GM12864 (cell line): ENCODE data around the gene BCR.
"Not testable (repeated sequence)": the region's sequence is repeated elsewhere in the genome, so short reads cannot be mapped to it uniquely, and the experiment has no call there.

Experiments used
- DNase-seq: peaks from one replicate; pipeline ENCODE4 v3.0.0-alpha.2; 2011; ENCODE audit warnings: low read depth
- H3K4me3 ChIP-seq: 2 replicates; pipeline ENCODE4 v1.5.1; 2011; ENCODE audit warnings: mild to moderate bottlenecking, low read depth, low read length, control low read depth
- CTCF ChIP-seq: IDR thresholded peaks from 2 replicates; pipeline ENCODE4 v1.5.1; 2011; ENCODE audit warnings: low read depth, mild to moderate bottlenecking, moderate library complexity, low read length, control low read depth, inconsistent platforms; ENCODE audit errors: missing control alignments

The BCR gene

GRCh38 chr22:23315341-23315917, 135.1 kb downstream of the BCR start:
- TF ChIP-seq CTCF = peak; percentile 51
- no peak for DNase-seq
- no peak overlapping the region for H3K4me3 ChIP-seq

GRCh38 chr22:23316596-23316995, 136.3 kb downstream of the BCR start:
- H3K4me3 ChIP-seq = not testable (repeated sequence)

GRCh38 chr22:23318316-23318715, 138.0 kb downstream of the BCR start:
- not testable (repeated sequence) for H3K4me3 ChIP-seq, DNase-seq

More at GRCh38 chr22:23316596-23316995, 136.3 kb downstream of the BCR start:
- not testable (repeated sequence) for DNase-seq

- not testable (repeated sequence) for H3K4me3 ChIP-seq, DNase-seq
Observed at GRCh38 chr22:23322497-23323080, 142.3 kb downstream of the BCR start.

- not testable (repeated sequence) for DNase-seq, H3K4me3 ChIP-seq
Observed at GRCh38 chr22:23323960-23324688, 143.8 kb downstream of the BCR start.

GRCh38 chr22:23325183-23325582, 144.9 kb downstream of the BCR start:
- no peak for TF ChIP-seq CTCF
- DNase-seq = no peak

GRCh38 chr22:23333822-23334221, 153.5 kb downstream of the BCR start:
- DNase-seq, H3K4me3 ChIP-seq: not testable (repeated sequence)

More at GRCh38 chr22:23325183-23325582, 144.9 kb downstream of the BCR start:
- no peak overlapping the region for H3K4me3 ChIP-seq

GRCh38 chr22:23337672-23338071, 157.4 kb downstream of the BCR start:
- DNase-seq, H3K4me3 ChIP-seq: not testable (repeated sequence)

GRCh38 chr22:23341942-23342695, 161.8 kb downstream of the BCR start:
- H3K4me3 ChIP-seq, DNase-seq: not testable (repeated sequence)

GRCh38 chr22:23351321-23351720, 171.0 kb downstream of the BCR start:
- TF ChIP-seq CTCF = no peak
- DNase-seq = no peak
- H3K4me3 ChIP-seq = no peak overlapping the region
